Testis (tissue), 2 donors: ENCODE data around the gene BCKDK.

Experiments
- POLR2A ChIP-seq: fragments of 450-650 bp; IDR thresholded peaks from one replicate; pipeline ENCODE4 v1.6.1; 2017; ENCODE audit warnings: antibody characterized with exemption, mild to moderate bottlenecking, moderate library complexity
- TF ChIP-seq, protein P1 (sequence below), 3 experiments: fragments of 450-650 bp in 2 of 3; fragments of 200-600 bp in 1 of 3; sonication (generic) in 1 of 3; IDR thresholded peaks; one replicate each; pipeline ENCODE4 v1.5.1; 2016 to 2019; ENCODE audit warnings: antibody characterized with exemption in 3 of 3, mild to moderate bottlenecking in 2 of 3, moderate library complexity in 1 of 3

GRCh38 chr16:31064882-31065461 lies 43.2 kb upstream of the BCKDK start:
- TF ChIP-seq, protein P1, sequence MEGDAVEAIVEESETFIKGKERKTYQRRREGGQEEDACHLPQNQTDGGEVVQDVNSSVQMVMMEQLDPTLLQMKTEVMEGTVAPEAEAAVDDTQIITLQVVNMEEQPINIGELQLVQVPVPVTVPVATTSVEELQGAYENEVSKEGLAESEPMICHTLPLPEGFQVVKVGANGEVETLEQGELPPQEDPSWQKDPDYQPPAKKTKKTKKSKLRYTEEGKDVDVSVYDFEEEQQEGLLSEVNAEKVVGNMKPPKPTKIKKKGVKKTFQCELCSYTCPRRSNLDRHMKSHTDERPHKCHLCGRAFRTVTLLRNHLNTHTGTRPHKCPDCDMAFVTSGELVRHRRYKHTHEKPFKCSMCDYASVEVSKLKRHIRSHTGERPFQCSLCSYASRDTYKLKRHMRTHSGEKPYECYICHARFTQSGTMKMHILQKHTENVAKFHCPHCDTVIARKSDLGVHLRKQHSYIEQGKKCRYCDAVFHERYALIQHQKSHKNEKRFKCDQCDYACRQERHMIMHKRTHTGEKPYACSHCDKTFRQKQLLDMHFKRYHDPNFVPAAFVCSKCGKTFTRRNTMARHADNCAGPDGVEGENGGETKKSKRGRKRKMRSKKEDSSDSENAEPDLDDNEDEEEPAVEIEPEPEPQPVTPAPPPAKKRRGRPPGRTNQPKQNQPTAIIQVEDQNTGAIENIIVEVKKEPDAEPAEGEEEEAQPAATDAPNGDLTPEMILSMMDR (IDR thresholded peaks at IDR 0.05): no peak
- TF ChIP-seq POLR2A: no peak
